UCSD-AML1 (cell line): ENCODE results near the gene PTGES3.
"Not testable (repeated sequence)": the region's sequence is repeated elsewhere in the genome, so short reads cannot be mapped to it uniquely, and the experiment has no call there.

Experiments used
- DNase-seq: peaks from one replicate; lab custom pipeline; 2025; ENCODE audit not compliant: unreplicated experiment; lab: John Stamatoyannopoulos, UW

The PTGES3 gene, protein sequence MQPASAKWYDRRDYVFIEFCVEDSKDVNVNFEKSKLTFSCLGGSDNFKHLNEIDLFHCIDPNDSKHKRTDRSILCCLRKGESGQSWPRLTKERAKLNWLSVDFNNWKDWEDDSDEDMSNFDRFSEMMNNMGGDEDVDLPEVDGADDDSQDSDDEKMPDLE

DNA sequence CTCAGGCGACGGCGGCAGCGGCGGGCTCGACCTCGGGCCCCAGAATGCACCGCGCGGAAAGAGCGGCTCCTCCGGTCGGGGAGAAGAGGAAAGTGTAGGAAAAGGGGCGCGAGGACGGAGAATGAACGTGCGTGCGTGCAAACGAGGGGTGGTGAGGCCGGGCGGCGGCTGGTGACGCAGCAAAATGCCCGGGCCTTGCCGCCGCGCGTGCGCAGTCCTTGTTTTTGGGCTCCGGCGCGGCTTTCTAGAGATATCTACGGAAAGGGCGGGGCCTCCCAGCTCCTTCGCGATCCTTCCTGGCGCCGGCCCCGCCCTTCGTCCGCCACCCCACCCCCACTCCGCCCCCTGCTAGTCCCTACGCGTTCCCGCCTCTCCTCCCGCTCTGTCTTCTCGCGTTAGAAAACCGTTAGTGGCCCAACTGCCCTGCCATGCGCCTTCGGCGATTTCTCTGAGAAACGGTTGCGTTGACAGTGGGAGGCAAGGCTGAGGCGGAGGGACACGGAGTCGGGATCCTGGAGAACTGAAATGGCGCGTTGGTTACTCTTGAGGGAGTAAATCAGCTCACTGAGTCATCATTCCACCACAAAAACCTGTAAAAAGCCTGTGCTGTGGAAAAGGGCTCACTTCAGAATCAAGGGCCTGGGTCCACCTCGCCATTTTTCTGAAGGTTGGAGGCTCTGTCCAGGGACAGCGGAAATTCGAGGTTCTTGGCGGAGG lies at the start of gene PTGES3:
Gene PTGES3, minus strand, starts transcription at position 156 of the 717 bp plus-strand sequence. CDS start 285 bp downstream, outside the sequence.
- peak; percentile 99 for DNase-seq

DNA sequence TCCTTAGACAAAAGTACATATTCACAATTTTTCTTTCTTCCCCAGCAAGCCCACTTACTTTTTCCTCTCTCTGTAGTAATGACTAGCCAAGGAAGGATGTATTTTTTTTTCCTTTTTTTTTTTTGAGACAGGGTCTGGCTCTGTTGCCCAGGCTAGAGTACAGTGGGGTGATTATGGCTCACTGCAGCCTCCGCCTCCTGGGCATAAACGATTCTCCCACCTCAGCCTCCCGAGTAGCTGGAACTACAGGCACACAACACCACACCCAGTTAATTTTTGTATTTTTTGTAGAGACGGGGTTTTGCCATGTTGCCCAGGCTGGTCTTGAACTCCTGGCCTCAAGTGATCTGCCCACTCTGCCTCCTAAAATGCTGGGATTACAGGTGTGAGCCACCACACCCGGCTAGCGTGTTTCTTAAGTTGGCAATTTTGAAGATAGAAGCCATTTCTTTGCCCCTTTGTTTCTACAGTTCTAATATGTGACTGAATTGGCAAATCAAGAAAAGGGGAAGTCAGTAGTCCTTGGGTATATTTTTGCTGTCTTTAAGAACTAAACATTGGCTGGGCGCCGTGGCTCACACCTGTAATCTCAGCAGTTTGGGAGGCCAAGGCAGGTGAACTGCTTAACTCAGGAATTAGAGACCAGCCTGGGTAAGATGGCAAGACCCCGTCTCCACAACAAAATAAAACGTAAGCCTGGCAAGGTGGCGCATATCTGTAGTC lies 40.2 kb upstream of the PTGES3 start:
- DNase-seq, result no peak

DNA sequence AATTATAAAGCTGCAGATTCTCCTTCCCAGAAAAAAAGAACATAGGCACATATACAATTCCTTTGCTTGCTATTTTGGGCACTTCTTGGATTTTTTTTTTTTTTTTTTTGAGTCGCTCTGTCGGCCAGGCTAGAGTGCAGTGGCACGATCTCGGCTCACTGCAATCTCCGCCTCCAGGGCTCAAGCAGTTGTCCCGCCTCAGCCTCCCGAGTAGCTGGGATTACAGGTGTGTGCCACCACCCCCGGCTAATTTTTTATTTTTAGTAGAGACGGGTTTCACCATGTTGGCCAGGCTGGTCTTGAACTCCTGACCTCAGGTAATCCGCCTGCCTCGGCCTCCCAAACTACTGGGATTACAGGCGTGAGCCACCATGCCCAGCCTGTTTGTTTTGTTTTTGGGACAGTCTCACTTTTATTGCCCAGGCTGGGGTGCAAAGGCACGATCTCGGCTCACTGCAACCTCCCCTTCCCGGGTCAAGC lies 38.2 kb upstream of the PTGES3 start:
- not testable (repeated sequence) for DNase-seq

DNA sequence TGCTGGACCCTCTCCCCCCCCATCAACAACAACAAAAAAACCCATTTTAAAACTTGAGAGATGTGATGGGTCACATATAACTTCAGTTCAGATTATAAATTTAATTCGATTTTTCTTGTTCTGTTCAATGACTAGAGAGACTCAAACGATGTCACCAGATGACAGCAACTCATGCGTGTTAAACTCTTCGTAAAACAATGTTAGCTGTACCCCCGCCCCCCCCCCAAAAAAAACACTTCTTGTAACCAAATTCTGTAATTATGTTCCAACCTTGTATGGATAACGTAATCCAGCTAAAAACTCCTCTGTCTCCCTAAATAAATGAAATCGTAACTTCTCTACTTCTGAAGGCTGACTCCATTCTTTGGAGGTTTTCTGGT lies 37.6 kb upstream of the PTGES3 start:
- no peak for DNase-seq

DNA sequence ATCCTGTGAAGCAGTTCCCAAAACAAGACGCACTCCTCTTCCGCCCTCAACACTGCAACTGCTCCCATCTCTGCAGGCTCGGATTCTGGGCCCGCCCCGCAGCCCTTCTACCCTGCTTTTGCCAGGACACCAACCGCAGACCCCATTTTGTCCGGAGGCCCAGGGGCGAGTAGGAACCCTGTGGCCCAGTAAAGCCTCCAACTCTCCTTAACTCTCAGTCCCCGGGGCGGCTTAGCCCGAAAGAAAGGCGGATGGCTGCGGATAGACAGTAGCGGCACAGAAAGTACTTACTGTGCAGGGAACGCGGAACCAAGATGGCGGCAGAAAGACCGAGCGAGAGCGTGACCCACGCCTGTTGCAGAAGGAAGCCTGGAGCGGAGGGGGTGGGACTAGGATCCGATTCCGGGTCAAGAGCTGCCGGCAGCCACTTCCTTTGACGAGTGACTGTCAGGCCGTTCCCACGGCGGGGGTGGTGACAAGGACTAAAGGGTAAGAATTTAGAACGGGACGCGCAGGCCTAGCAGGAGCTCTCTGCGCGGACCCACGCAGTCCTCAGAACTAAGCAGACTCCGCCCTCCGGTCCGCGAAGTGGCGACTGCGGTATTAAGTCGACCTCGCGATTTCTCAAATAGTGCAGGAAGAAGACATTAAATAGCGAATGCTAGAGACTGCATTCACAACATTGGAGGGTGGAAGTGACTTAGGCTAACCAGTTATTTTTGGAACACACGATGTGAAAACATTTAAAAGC lies 37.1 kb upstream of the PTGES3 start, which contains the start of gene NACA:
Gene NACA, minus strand, starts transcription at position 328 of the 751 bp plus-strand sequence. CDS start 778 bp downstream, outside the sequence.
- peak; percentile 98 for DNase-seq

DNA sequence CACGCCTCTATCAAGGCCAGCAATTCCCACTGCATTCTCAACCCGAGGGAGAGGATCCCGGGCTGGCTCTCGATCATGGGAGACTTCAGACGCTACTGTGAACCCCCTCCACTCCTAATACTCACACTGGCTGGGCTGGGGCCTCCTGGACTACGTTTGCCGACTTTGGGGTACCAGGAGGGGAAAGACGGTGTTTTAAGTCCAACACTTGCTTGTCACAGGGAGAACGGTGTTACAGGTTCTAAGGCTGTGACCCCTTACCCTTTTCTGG lies 36.6 kb upstream of the PTGES3 start:
- DNase-seq, result no peak

DNA sequence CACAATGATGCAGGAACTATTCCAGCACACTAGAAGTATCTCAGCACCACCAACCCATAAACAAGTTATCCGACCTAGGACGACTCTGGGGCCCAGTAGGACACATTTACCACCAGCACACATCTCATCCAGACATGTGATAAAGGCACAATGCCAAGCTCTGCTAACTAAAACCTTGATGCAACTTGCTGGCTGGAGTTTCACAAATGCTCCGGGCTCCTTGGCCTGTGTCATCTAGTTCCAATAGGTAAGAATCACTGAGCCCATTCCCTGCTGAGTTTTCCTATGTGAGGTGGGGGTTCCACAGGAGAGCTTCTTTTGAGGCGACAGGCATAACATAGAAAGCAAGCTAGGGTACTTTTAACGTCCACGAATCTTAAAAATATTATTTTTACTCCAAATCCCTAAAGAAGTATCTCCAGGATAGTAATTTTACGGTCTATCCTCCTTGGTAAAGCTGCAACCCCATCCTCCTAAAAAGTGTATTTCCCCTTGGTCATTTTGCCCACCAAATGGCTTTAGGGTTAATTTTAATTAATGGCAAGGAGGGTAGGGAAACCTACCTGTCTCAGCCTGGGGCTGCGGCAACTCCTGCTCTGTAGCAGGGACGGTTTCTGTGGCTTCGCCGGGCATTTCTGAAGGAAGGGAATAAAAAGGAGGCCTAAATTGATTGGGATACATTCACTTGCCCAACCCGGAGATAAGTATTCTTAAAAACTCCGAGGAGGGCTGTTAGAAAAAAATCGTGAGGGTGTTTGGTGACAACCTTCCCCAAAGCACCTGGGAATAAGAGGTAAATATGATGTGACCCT lies 36.0 kb upstream of the PTGES3 start:
- DNase-seq, result no peak

DNA sequence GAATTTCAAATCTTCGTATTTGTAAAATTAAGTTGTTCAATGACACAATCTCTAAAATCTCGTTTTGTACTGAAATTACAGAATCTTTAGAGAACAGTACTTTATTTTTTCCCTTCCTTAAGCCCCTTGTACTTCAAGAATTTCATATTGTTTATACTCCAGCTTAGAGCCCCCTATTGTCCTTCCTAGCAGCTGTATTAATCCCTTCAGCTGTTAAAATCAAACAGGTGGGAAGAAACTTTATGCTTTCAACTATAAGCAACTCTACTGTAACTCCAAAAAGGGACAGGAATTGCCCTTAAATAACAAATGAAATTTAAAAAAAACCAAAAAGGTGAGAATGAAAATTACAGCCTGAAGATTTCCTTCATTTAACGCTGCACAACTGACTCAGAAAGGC lies 35.3 kb upstream of the PTGES3 start:
- no peak for DNase-seq

DNA sequence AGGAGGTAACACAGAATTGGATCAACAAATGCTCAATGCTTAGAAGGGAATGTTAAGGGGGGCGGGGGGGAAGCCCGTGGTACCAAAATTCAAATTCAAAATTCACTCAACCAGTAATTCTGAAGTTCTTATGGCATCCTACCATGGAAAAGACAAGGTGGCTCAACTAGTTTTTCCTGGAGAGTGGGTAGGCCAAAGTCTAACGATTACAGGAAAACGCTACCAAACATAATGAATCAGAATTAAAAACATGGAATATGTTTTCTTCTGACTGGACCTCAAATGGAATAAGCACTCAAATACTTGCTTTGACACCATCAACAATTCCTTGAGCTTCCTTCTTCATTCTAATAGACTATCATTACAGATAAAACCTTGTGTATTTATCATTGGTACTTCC lies 34.7 kb upstream of the PTGES3 start:
- DNase-seq, result no peak

DNA sequence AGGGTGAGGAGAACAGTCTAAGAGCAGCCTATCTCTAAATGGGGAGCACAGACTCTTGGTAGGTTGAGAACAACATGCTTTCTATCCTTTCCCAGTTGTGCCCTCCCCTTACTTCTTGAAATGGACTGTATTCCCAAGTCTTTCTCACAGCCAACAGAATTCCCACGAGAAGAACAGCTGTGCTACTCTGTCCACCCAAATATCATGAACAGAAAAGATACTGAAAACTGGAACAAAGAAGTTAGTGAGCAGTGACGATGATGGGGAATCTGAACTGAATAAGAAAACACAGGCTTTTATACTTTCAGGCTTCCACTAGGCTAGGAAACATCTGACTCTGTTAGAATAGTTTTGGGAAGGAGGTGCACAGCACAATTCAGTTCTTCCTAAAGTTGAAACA lies 33.6 kb upstream of the PTGES3 start:
- DNase-seq, result no peak

DNA sequence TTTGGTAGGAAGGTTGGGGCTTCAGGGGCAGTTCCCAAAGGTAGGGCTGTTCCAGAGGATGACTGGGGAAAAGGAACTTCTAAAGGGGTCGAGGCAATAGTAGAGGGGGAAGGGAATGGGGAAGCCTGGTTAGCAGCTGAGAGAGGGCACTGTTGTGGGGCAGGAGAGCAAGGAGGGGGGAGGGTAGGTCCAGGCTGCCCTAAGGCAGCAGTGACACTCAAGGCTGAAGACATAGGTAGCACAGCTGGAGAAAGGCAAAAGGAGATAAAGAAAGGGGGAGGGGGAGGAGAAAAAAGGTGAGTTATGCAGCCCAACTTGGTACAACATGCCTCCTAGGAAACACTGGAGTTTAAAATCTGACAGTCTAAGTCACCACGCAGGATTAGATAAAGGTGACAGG lies 33.1 kb upstream of the PTGES3 start:
- no peak for DNase-seq

DNA sequence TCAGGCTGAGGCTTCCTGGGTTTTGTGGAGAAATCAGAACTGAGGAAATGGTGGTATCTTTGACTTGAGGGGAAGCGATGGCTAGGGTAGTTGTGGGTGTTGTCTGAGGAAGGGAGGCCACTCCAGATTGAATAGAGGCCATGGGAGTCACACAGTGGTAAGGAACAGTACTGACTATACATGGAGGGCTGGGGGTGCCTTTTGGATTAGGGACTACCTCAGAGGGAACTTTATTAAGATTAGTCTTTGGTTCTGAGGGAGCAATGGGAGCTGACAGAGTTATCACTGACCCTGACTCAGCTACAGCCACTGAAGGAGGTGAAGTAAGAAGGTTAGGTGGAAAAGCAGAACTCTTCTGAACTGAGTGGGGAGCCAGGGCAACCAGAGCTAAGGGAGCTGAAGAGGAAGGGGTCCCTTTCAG lies 32.7 kb upstream of the PTGES3 start:
- DNase-seq, result no peak

DNA sequence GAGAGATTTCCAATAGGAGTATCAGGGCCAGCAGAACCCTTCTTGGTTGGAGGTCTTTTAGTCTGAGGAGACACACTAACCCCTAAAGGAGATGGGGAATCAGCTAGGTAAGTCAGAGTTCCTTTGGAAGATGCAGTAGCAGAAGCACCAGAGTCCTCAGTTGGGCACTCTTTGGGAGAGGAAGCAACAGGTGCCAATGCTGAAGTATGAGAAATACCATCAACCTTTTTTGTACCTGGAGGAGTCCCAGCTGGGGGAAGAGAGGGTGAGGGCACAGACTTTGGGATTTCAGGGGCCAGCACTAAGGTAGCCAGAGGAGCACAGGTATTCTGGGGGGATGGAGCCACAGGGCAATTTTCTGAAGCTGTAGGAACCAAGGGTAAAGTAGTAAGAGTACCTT lies 31.0 kb upstream of the PTGES3 start:
- no peak for DNase-seq

DNA sequence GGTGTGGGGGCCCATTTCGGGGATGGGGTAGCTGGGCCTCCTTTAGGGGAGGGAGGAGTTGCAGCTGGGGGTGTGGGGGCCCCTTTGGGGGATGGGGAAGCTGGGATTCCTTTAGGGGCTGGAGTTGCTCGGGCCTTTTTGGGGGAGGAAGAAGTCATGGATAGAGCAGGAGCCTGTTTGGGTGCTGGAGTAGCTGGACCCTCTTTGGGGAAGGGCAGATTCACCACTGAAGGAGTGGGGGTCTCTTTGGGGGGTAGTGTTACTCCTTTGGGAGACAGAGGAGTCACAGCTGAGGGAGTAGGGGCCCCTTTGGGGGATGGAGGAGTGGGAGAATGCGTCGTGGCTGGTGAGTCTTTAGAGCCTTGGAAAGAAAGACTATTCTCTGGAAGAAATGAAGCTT lies 30.6 kb upstream of the PTGES3 start:
- no peak for DNase-seq

DNA sequence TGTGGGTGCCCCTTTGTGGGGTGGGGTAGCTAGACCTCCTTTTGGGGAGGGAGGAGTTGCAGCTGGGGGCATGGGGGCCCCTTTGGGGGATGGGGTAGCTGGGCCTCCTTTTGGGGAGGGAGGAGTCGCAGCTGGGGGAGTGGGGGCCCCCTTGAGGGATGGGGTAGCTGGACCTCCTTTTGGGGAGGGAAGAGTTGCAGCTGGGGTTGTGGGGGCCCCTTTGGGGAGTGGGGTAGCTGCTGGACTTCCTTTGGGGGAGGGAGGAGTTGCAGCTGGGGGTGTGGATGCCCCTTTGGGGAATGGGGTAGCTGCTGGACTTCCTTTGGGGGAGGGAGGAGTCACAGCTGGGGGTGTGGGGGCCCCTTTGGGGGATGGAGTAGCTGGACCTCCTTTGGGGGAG lies 30.1 kb upstream of the PTGES3 start:
- no peak for DNase-seq

DNA sequence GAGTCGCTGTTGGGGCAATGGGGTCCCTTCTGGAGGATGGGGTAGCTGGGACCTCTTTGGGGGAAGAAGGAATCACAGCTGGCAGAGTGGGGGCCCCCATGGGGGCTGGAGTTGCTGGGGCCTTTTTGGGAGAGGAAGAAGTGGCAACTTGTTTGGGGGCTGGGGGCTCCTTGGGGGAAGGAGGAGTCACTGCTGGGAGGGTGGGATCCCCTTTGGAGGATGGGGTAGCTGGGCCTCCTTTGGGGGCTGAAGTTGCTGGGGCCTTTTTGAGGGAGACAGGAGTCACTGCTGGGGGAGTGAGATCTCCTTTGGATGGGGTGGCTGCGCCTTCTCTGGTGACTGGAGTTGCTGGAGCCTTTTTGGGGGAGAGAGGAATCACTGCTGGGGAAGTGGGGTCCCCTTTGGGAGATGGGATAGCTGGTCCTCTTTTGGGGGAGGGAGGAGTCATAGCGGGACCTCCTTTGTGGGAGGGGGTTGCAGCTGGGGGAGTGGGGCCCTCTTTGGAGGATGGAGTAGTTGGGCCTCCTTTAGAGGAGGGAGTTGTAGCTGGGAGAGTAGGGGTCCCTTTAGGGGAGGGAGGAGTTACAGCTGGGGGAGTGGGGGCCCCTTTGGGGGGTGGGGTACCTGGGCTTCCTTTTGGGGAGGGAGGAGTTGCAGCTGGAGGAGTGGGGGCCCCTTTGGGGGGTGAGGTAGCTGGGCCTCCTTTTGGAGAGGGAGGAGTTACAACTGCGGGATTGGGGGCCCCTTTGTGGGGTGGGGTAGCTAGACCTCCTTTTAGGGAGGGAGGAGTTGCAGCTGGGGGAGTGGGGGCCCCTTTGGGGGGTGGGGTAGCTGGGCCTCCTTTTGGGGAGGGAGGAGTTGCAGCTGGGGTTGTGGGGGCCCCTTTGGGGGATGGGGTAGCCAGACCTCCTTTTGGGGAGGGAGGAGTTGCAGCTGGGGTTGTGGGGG lies 29.1 kb upstream of the PTGES3 start:
- DNase-seq, result no peak

DNA sequence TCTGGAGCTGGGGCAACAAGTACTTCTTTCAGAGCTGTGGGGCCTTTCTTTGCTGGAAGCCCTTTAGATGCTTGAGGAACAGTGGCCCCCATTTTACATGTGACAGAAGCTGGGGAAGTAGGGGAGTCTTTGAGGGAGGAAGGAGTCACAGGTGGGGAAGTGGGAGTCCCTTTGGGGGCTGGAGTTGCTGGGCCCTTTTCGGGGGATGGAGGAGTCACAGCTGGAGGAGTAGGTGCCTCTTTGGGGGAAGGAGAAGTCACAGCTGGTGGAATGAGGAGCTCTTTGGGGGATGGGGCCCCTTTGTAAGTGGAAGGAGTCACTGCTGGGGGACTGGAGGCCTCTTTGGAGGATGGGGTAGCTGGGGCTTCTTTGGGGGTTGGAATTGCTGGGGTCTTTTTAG lies 28.4 kb upstream of the PTGES3 start:
- DNase-seq, result no peak

DNA sequence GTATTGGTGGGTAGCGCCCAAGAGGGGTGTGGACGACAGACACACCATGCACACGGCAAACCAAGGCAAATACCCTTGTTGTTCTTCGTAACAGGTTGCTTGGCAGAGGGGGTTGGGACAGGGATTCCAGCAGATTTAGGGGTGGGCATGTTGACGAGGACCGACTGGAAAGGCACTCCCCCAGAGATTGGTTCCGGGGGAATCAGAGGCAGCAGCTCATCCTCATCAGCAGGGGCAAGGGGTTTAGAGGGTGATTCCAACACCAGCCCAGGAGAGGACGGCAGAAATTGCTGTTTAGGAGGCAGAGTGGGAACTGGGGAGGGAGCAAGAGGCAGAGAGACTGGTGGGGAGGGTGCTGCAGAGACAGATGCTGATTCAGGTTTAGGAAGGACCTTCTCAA lies 27.7 kb upstream of the PTGES3 start:
- no peak for DNase-seq

DNA sequence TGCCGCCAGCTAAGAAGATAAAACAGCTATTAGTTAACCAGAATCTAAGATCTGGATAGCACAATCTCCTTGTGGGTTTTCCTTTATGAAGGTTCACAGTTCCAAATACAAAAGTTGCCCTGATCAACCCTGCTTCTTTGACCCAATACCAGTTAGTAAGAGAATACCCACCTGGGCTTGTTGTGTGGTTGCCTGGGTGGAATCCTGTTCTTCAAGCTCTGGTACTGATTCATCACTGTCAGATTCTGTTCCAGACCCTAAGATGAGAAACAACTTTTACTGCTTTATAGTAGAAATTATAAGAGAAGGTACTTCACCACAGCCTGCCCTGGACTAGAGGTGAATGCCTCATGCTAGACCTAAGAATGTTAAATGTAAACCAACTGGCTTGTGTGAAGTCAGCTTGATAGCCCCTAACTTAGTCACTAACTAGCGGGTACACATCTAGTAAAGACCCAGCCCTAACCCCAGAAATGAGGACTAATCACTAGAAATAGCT lies 26.4 kb upstream of the PTGES3 start:
- no peak for DNase-seq
